SHP77 (cell line): ENCODE measurements around the gene FBXO38.

Experiments used
- DNase-seq, 2 experiments: peaks; one replicate each; lab custom pipeline; 2025; lab: John Stamatoyannopoulos, UW

FBXO38 gene

GRCh38 chr5:148477429-148477828 lies 93.7 kb downstream of the FBXO38 start:
- no peak for DNase-seq

DNA sequence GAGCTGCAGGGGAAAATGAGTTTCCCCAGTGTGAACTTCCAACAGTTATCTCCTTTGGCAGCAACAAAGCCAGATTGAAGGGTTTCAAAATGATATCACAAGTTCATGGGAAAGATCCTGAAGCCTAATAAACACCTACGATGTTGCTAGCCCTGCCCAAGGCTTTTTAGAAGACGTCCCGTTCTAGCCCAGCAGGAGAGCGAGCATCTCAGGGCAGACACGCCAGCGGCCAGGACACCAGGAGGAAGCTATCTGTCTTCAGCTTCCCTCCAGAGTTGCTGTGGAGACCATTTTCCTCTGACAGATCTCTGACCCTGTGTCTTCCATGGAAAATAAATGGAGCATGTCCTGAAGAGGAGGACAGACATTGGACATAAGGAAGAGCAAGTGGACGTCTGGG lies 98.4 kb downstream of the FBXO38 start:
- DNase-seq, result no peak

DNA sequence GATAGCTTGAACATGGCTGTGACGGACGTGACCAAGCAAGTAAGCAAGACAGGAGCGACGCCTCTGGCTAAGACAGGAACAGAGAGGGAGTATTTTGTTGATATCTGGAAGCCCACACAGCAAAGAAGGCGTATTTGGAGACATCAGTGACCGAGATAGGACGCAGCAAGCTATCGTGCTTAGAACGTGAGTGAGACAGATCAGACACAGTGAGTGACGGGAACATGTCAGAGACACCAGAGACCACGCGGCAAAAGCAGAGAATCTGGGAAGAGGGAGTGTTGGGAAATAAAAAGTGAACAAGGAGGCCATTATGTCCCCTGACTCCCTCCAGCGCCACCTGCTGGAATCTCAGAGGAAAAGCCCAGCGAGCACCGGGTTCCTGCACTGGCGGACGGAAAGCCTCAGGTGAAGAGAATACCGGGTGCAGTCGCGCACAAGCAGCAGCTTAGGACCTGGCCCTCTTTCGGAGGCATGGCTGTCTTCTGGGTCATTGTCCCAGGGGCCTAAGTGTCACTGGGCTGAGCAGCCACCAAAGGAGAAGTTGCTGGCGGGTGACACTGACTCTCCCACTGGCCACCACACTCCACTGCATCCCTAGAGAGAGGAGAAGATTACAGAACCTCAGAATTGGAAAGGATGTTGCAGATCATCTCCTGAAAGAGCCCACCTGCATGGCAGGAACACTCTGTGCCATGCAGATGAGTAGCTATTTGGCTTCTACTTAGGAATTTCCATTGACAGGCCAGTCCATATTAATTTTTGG lies 99.1 kb downstream of the FBXO38 start:
- peak in 1 of 2 experiments; percentile 41 for DNase-seq

GRCh38 chr5:148483750-148484149 lies 100.0 kb downstream of the FBXO38 start:
- no peak for DNase-seq

DNA sequence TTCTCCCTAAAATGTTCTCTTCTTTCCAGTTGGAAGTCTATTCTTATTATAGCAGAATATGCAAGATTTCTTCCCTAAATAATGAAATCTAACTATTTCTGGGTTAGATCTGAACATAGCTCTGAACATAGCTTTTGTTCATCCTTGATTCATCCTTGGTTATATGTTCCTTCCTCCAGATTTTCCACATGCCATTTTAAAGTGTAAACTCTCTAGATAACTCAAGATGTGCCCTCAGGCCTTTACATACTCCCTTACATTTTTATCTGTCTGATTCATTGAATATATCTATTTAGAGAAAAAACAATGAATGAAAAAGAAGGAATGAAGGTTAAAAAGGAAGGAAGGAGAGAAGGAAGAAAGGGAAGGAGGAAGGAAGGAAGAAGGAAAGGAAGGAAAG lies 100.9 kb downstream of the FBXO38 start:
- no peak for DNase-seq

DNA sequence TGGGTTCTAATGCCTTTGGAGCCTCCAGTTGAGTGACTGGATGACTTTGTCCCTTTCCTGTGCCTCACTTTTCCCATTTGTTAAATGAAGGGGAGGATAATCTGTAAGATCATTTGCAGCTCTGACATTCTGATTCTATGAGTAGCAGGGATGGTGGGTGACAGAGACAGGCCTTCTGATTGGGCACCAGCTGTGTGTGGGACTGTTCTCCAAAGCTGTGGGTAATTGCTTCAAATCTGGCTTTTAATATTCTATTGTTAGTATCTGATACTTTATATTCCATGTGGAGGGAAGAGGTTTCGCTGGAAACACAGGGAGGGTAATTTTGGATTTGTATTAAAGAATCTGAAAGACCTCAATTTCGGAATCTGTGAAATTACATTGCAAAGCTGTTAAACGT lies 102.7 kb downstream of the FBXO38 start:
- DNase-seq, result no peak

GRCh38 chr5:148488757-148489156 lies 105.0 kb downstream of the FBXO38 start:
- no peak for DNase-seq

DNA sequence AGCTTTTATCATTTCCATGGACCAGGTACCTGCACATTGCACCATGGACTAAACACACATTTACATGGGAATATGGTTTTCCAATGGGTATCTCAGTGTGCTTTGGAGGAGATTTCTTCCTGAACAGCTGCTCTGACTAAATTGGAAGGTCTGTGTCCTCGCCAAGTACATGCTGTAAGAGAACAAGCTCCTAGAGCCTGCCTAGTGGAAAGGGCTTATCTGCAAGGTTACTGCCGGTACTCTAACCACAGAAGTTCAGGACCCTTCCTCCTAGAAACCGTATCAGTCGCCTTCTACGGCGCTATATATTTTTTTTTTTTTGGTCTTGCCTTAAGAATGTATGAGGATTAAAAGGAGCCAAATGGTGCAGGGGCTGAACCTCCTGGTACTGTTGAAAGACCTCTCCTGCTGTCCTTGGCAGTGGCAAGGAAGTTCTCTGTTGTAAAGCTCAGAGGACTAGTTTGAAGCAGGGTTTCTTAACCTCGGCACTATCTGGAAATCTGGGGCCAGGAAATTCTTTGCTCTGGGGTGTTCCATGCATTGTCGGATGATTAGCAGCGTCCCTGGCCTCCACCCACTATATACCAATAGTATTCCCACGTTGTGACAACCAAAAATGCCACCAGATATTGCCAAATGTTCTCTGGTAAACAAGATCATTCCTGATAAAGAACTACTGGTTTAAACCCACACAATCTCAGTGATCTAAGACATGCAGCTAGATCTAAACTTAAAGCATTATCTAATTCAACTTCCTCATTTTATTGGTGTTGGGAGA lies 107.4 kb downstream of the FBXO38 start:
- no peak for DNase-seq

DNA sequence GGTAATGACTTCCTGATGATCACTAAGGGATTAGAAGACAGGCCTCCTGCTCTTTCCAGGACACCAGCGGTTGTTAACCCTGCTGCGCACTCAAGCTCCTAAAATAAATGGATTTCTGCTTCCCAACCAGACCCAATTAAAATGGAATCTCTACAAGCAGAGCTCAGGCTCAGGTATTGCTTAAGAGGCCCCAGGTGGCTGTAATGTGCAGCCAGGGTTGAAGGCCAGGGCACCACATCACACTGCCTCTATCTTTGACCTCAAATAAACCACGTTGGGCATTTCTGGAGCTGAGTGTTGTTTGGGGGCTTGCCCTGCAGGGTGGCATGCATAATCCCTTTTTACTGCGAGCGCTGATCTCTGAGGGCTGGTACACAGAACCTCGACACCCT lies 108.0 kb downstream of the FBXO38 start:
- DNase-seq, result no peak

- no peak for DNase-seq
Observed at GRCh38 chr5:148492351-148492750, 108.6 kb downstream of the FBXO38 start.
